Coronary artery (tissue), 2 donors: Measurements from ENCODE around the gene CYGB.
"Not testable (repeated sequence)": the region's sequence is repeated elsewhere in the genome, so short reads cannot be mapped to it uniquely, and the experiment has no call there.

Source experiments
- DNase-seq: peaks from one replicate; pipeline ENCODE4 v3.0.0-alpha.2; 2017; ENCODE audit warnings: low spot score
- H3K27ac ChIP-seq, 2 donors: fragments of 200-600 bp; sonication (generic); one replicate each; pipeline ENCODE4 v1.5.1; 2016 to 2019
- H3K4me3 ChIP-seq: fragments of 200-600 bp; sonication (generic); 2 replicates; pipeline ENCODE4 v1.5.1; 2016; ENCODE audit warnings: mild to moderate bottlenecking, moderate library complexity
- CTCF ChIP-seq: fragments of 200-600 bp; sonication (generic); IDR thresholded peaks from one replicate; pipeline ENCODE4 v1.5.1; 2019; ENCODE audit warnings: antibody characterized with exemption

Gene CYGB

GRCh38 chr17:76515274-76515949 is 22.1 kb downstream of the CYGB start:
- DNase-seq, result peak; percentile 91
- peak overlapping the region; percentile 47 for H3K4me3 ChIP-seq
- no peak for TF ChIP-seq CTCF
- peak overlapping the region; percentile 38 to 80 for H3K27ac ChIP-seq

- not testable (repeated sequence) for H3K4me3 ChIP-seq, DNase-seq
- peak overlapping the region in 1 of 2 donors; percentile 80 for H3K27ac ChIP-seq
These were observed 23.2 kb downstream of the CYGB start for GRCh38 chr17:76514355-76514754.

- no peak for DNase-seq
- H3K4me3 ChIP-seq, result no peak overlapping the region
- TF ChIP-seq CTCF, result no peak
- no peak overlapping the region for H3K27ac ChIP-seq
These were observed 24.2 kb downstream of the CYGB start for GRCh38 chr17:76513306-76513692.

GRCh38 chr17:76512366-76513305 is 24.9 kb downstream of the CYGB start:
- no peak for TF ChIP-seq CTCF
- DNase-seq, result no peak
- no peak overlapping the region for H3K4me3 ChIP-seq
- no peak overlapping the region for H3K27ac ChIP-seq

GRCh38 chr17:76511668-76512365 is 25.7 kb downstream of the CYGB start:
- TF ChIP-seq CTCF, result no peak
- no peak overlapping the region for H3K27ac ChIP-seq
- no peak overlapping the region for H3K4me3 ChIP-seq
- no peak for DNase-seq

- Histone ChIP-seq H3K4me3 (no peak overlapping the region), H3K27ac (peak overlapping the region in 1 of 2 donors; percentile 7)
- no peak for DNase-seq
- no peak for TF ChIP-seq CTCF
These were observed 26.7 kb downstream of the CYGB start for GRCh38 chr17:76510831-76511244.

- H3K4me3 ChIP-seq, DNase-seq, H3K27ac ChIP-seq: not testable (repeated sequence)
These were observed 28.9 kb downstream of the CYGB start for GRCh38 chr17:76508472-76509063.
